A549 (cell line): Measurements from ENCODE around the gene PLCB1. TPM values are rescaled to one million over a fixed set of nuclear protein-coding genes. Genes with fewer than 3 reads are reported as not detected.
A peak's percentile ranks its signal among the peaks of the same experiment; 100 is the strongest.

Experiments
- ATAC-seq, 2 experiments: fragments of 200-7000 bp in 1 of 2; fragments of >200 bp in 1 of 2; cut with Nextera tagmentation in 1 of 2; cut with Tn5 transposase in 1 of 2; 3 replicates each; pipeline versions ENCODE4 v1.8.0 to v1.9.1; 2018 to 2020; ENCODE audit warnings: mild to moderate bottlenecking in 1 of 2, moderate library complexity in 1 of 2
- CTCF ChIA-PET: fragments of 300-600 bp; sonication (Branson Sonifier 250); formaldehyde crosslinking; extraction: SDS; loops from one replicate; lab custom pipeline; 2021; ENCODE audit warnings: antibody characterized with exemption, inconsistent platforms; lab: Yijun Ruan, JAX
- POLR2A ChIA-PET: fragments of 350-600 bp; formaldehyde crosslinking; extraction: SDS; loops from one replicate; lab custom pipeline; 2021; ENCODE audit warnings: antibody characterized with exemption, inconsistent platforms; lab: Yijun Ruan, JAX
- DNase-seq, 2 experiments: peaks; one replicate each; pipeline versions ENCODE4 v3.0.0 to v3.0.0-alpha.2; 2011 to 2016; ENCODE audit warnings: low read depth in 1 of 2, low spot score in 1 of 2
- FAIRE-seq: peaks from 2 replicates; lab custom pipeline; 2011; peaks lifted over from hg19 to GRCh38; lab: Jason Lieb, UNC
- H3K27ac ChIP-seq, 2 experiments: fragments of >200 bp; sonication (Bioruptor Twin); formaldehyde crosslinking; 3 replicates each; pipeline ENCODE4 v1.5.1; 2016 to 2017
- H3K4me1 ChIP-seq: fragments of >200 bp; sonication (Bioruptor Twin); formaldehyde crosslinking; 3 replicates; pipeline ENCODE4 v1.6.1; 2016
- H3K4me2 ChIP-seq: fragments of >200 bp; sonication (Bioruptor Twin); formaldehyde crosslinking; 3 replicates; pipeline ENCODE4 v1.6.1; 2016
- H3K4me3 ChIP-seq: fragments of >200 bp; sonication (Bioruptor Twin); formaldehyde crosslinking; 3 replicates; pipeline ENCODE4 v1.5.1; 2016
- H3K9me3 ChIP-seq: fragments of >200 bp; sonication (Bioruptor Twin); formaldehyde crosslinking; 3 replicates; pipeline ENCODE4 v1.6.1; 2016
- BHLHE40 ChIP-seq: IDR thresholded peaks from 2 replicates; pipeline ENCODE4 v1.6.1; 2012; ENCODE audit warnings: low read depth, low read length, inconsistent platforms
- CBX8 ChIP-seq: fragments of 200-600 bp; sonication (generic); IDR thresholded peaks from 2 replicates; pipeline ENCODE4 v1.6.1; 2016
- CHD2 ChIP-seq: fragments of 150-350 bp; IDR thresholded peaks from 2 replicates; pipeline ENCODE4 v1.6.1; 2014; ENCODE audit warnings: low read length; ENCODE audit not compliant: partially characterized antibody
- EP300 ChIP-seq, 2 experiments: fragments of >200 bp; sonication (Bioruptor Twin); formaldehyde crosslinking; IDR thresholded peaks; 2 replicates in 1 of 2; 3 replicates in 1 of 2; pipeline ENCODE4 v1.6.1; 2016 to 2017
- ESRRA ChIP-seq: fragments of 150-350 bp; IDR thresholded peaks from 2 replicates; pipeline ENCODE4 v1.6.1; 2014; ENCODE audit warnings: mild to moderate bottlenecking, low read length, borderline replicate concordance
- FOSL2 ChIP-seq, 2 experiments: fragments of 450-650 bp in 1 of 2; fragments of >200 bp in 1 of 2; sonication (Bioruptor Twin) in 1 of 2; formaldehyde crosslinking; IDR thresholded peaks; 2 replicates each; pipeline versions ENCODE4 v1.5.0 to v1.6.1; 2016 to 2020; ENCODE audit warnings: mild to moderate bottlenecking in 1 of 2, moderate library complexity in 1 of 2
- HMGXB4 ChIP-seq: fragments of 250-450 bp; sonication (Bioruptor Pico); IDR thresholded peaks from 2 replicates; pipeline ENCODE4 v1.5.0; 2021; ENCODE audit warnings: mild to moderate bottlenecking, moderate library complexity, borderline replicate concordance
- HOXB5 ChIP-seq: fragments of 250-450 bp; sonication (Bioruptor Pico); IDR thresholded peaks from 2 replicates; pipeline ENCODE4 v1.5.0; 2020; ENCODE audit warnings: mild to moderate bottlenecking, moderate library complexity
- JUNB ChIP-seq: fragments of >200 bp; sonication (Bioruptor Twin); formaldehyde crosslinking; IDR thresholded peaks from 2 replicates; pipeline ENCODE4 v1.6.1; 2016
- MAFK ChIP-seq: fragments of 450-650 bp; IDR thresholded peaks from 2 replicates; pipeline ENCODE4 v1.6.1; 2014; ENCODE audit not compliant: partially characterized antibody
- MAX ChIP-seq: IDR thresholded peaks from 2 replicates; pipeline ENCODE4 v1.6.1; 2012
- MYC ChIP-seq: IDR thresholded peaks from 2 replicates; pipeline ENCODE4 v1.6.1; 2012; ENCODE audit warnings: mild to moderate bottlenecking, inconsistent platforms, low read length, improper control_type of control experiment, borderline replicate concordance
- NR3C1 ChIP-seq: fragments of >200 bp; sonication (Bioruptor Twin); formaldehyde crosslinking; IDR thresholded peaks from 3 replicates; pipeline ENCODE4 v1.6.1; 2017
- PHF8 ChIP-seq: fragments of 200-600 bp; sonication (generic); IDR thresholded peaks from 2 replicates; pipeline ENCODE4 v1.6.1; 2016; ENCODE audit warnings: low read depth, mild to moderate bottlenecking, antibody characterized with exemption, moderate library complexity, borderline replicate concordance
- POLR2AphosphoS2 ChIP-seq: conservative IDR thresholded peaks from 2 replicates; pipeline ENCODE4 v1.6.1; 2012; ENCODE audit warnings: low read length, improper control_type of control experiment, inconsistent platforms
- RAD21 ChIP-seq, 2 experiments: fragments of >200 bp in 1 of 2; sonication (Bioruptor Twin) in 1 of 2; formaldehyde crosslinking in 1 of 2; IDR thresholded peaks in 1 of 2; conservative IDR thresholded peaks in 1 of 2; 2 replicates in 1 of 2; 3 replicates in 1 of 2; pipeline ENCODE4 v1.6.1; 2012 to 2018; ENCODE audit warnings: inconsistent platforms in 1 of 2
- RFX5 ChIP-seq: fragments of 450-650 bp; IDR thresholded peaks from 2 replicates; pipeline ENCODE4 v1.7.1; 2014; ENCODE audit warnings: antibody characterized with exemption, mild to moderate bottlenecking, moderate library complexity
- SMC3 ChIP-seq: fragments of >200 bp; sonication (Bioruptor Twin); formaldehyde crosslinking; IDR thresholded peaks from 3 replicates; pipeline ENCODE4 v1.6.1; 2018; ENCODE audit warnings: inconsistent platforms
- TFCP2L1 ChIP-seq: fragments of 250-450 bp; sonication (Bioruptor Pico); IDR thresholded peaks from 2 replicates; pipeline ENCODE4 v1.5.0; 2021; ENCODE audit warnings: mild to moderate bottlenecking
- ZC3H11A ChIP-seq: fragments of 450-650 bp; IDR thresholded peaks from 2 replicates; pipeline ENCODE4 v1.6.1; 2014; ENCODE audit warnings: antibody characterized with exemption, mild to moderate bottlenecking
- WGBS: methylation state at CpG from one replicate; pipeline ENCODE4 v1.1.6; 2017; ENCODE audit errors: missing lambda C conversion rate; 5-methylcytosine and 5-hydroxymethylcytosine counted together
- polyA plus RNA-seq, 4 experiments: library from polyadenylated mRNA; depleted of rRNA in 3 of 4; stranded (reverse); fragments of >200 nt; fragmentation: RNase III in 1 of 4; extraction: RNeasy Plus Mini Kit Qiagen cat#74134 plus additional on column Dnase treatment in 1 of 4; gene quantifications; 2 replicates in 3 of 4; 3 replicates in 1 of 4; pipeline ENCODE4 v1.2.3, GENCODE V29; 2011 to 2017

PLCB1 gene
- polyA plus RNA-seq, 2 of the 4 experiments (the other 2 are of a cell fraction): 0.97 to 6.3 TPM

GRCh38 chr20:8782804-8783203, 650.7 kb downstream of the PLCB1 start:
- H3K4me2 ChIP-seq: no peak overlapping the region
- H3K4me3 ChIP-seq: no peak overlapping the region
- POLR2A ChIA-PET: no interaction called here
- TF ChIP-seq MAX: no peak
- TF ChIP-seq HMGXB4: no peak
- TF ChIP-seq NR3C1: no peak
- TF ChIP-seq PHF8: no peak
- TF ChIP-seq RFX5: no peak
- no peak for TF ChIP-seq HOXB5 (CRISPR knock-in tag)
- no peak for TF ChIP-seq CBX8
- TF ChIP-seq ESRRA: no peak
- no peak for TF ChIP-seq CHD2
- no peak for TF ChIP-seq MAFK
- no peak for TF ChIP-seq FOSL2 (IDR thresholded peaks at IDR 0.05)
- TF ChIP-seq FOSL2 (CRISPR knock-in tag; IDR thresholded peaks at IDR 0.05): no peak
- FAIRE-seq (no peak), ATAC-seq (no peak), DNase-seq (no peak)
- no peaks in the 10 kb centered on the region for H3K4me1 ChIP-seq
- H3K27ac ChIP-seq: no peak overlapping the region
- H3K9me3 ChIP-seq: no peaks in the 10 kb centered on the region
- WGBS: 67% methylated on average over 2 of the region's 2 CpGs
- CTCF ChIA-PET: interaction anchor here (2.4 to 4.6 kb wide), 2 partner anchors 71 to 577 kb away, joined by 9 to 19 read pairs; no protein-coding TSS in a partner anchor

- Histone ChIP-seq H3K4me3 (no peak overlapping the region), H3K27ac (no peak overlapping the region), H3K9me3 (no peaks in the 10 kb centered on the region), H3K4me2 (no peak overlapping the region), H3K4me1 (no peaks in the 10 kb centered on the region)
- POLR2A ChIA-PET: no interaction called here
- DNase-seq (no peak), ATAC-seq (no peak), FAIRE-seq (no peak)
- TF ChIP-seq HOXB5 (CRISPR knock-in tag) (no peak), TFCP2L1 (CRISPR knock-in tag) (no peak), POLR2AphosphoS2 (no peak), SMC3 (no peak)
- CTCF ChIA-PET: interaction anchor here (0.7 to 3.6 kb wide), 4 partner anchors 70 to 610 kb away, joined by 3 to 20 read pairs (median 4); no protein-coding TSS in a partner anchor
- 0% methylated on average over 1 of the region's 1 CpG for WGBS
These were observed 651.7 kb downstream of the PLCB1 start for GRCh38 chr20:8783734-8784133.

- ATAC-seq: no peak
- no peaks in the 10 kb centered on the region for H3K4me1 ChIP-seq
- TF ChIP-seq RAD21 (conservative IDR thresholded peaks at IDR 0.05 in 1 of 2, IDR thresholded peaks at IDR 0.05 in 1 of 2) (no peak), EP300 (IDR thresholded peaks at IDR 0.05) (no peak), MYC (no peak)
- ChIA-PET POLR2A (no interaction called here), CTCF (interaction anchor here (1.6 to 4.4 kb wide), 3 partner anchors 26 to 607 kb away, joined by 4 to 29 read pairs (median 20); no protein-coding TSS in a partner anchor)
- H3K27ac ChIP-seq: no peak overlapping the region
- DNase-seq: no peak
- H3K9me3 ChIP-seq: no peaks in the 10 kb centered on the region
- H3K4me3 ChIP-seq: no peak overlapping the region
- H3K4me2 ChIP-seq: no peak overlapping the region
- WGBS: 92% methylated on average over 6 of the region's 6 CpGs
- FAIRE-seq: peak; percentile 7
These were observed 654.3 kb downstream of the PLCB1 start for GRCh38 chr20:8786383-8786782.

- ChIA-PET CTCF (interaction anchor here (1.6 to 4.4 kb wide), 3 partner anchors 27 to 606 kb away, joined by 4 to 29 read pairs (median 20); no protein-coding TSS in a partner anchor), POLR2A (no interaction called here)
- Histone ChIP-seq H3K4me2 (no peak overlapping the region), H3K4me3 (no peak overlapping the region), H3K27ac (no peak overlapping the region), H3K4me1 (no peaks in the 10 kb centered on the region), H3K9me3 (no peaks in the 10 kb centered on the region)
- no peak for ATAC-seq
- WGBS: 61% methylated on average over 3 of the region's 3 CpGs
- no peak for FAIRE-seq
- DNase-seq: no peak
- no peak for TF ChIP-seq JUNB
- no peak for TF ChIP-seq FOSL2 (IDR thresholded peaks at IDR 0.05)
- TF ChIP-seq FOSL2 (CRISPR knock-in tag; IDR thresholded peaks at IDR 0.05): no peak
- no peak for TF ChIP-seq BHLHE40
- TF ChIP-seq ZC3H11A: no peak
These were observed 655.0 kb downstream of the PLCB1 start for GRCh38 chr20:8787090-8787489.
